Measurements from ENCODE around the gene PPARD.

DNA sequence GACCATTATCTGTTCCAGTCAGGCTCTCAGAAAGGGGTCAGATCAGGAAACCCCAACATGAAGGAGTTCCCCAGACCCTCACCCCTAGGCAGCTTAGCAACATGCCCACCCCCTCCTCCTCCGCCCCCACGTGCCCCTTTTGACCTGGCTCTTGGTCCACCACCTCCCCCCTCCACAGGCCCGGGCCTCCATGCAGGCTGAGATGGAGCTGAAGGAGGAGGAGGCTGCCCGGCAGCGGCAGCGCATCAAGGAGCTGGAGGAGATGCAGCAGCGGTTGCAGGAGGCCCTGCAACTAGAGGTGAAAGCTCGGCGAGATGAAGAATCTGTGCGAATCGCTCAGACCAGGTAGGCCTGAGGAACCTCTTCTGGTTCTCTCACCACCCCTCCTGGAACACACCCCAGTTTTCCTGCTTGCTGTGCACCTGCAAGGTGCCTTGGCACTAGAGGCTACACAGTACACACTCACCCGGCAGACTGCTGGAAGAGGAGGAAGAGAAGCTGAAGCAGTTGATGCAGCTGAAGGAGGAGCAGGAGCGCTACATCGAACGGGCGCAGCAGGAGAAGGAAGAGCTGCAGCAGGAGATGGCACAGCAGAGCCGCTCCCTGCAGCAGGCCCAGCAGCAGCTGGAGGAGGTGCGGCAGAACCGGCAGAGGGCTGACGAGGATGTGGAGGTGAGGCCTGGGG, 22.9 kb upstream of the PPARD start:
- TF ChIP-seq, protein P1, sequence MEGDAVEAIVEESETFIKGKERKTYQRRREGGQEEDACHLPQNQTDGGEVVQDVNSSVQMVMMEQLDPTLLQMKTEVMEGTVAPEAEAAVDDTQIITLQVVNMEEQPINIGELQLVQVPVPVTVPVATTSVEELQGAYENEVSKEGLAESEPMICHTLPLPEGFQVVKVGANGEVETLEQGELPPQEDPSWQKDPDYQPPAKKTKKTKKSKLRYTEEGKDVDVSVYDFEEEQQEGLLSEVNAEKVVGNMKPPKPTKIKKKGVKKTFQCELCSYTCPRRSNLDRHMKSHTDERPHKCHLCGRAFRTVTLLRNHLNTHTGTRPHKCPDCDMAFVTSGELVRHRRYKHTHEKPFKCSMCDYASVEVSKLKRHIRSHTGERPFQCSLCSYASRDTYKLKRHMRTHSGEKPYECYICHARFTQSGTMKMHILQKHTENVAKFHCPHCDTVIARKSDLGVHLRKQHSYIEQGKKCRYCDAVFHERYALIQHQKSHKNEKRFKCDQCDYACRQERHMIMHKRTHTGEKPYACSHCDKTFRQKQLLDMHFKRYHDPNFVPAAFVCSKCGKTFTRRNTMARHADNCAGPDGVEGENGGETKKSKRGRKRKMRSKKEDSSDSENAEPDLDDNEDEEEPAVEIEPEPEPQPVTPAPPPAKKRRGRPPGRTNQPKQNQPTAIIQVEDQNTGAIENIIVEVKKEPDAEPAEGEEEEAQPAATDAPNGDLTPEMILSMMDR (IDR thresholded peaks at IDR 0.05) = no peak
- TF ChIP-seq POLR2A (IDR thresholded peaks at IDR 0.05) = no peak
